ENCODE measurements around the gene SPACA9. TPM values are rescaled to one million over a fixed set of nuclear protein-coding genes. Genes with fewer than 3 reads are reported as not detected.

SPACA9 gene
- total RNA-seq, 3 donors from 2014 or later (not counting 1 experiment from before 2014, with no cell fraction given): 1.1 to 1.6 (median 1.4) TPM

DNA sequence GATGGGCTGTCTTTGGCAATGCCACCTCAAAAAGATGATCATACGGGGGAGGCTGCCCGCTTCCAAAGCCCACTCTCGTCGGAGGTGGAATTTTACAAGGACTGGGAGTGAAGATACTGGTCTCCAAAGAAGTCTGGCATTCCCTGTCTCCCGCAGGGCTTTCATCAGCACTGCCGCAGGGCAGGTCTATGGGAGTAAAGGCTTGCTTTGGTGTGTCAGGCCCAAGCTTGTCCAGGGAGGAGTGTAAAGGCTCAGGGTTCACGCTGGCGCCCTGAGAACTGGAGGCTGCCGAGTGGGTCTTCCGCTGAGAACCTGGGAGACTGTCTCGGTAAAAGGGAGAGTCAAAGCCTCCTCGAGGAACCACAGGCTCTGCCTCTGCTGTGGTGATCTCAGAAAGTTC, 27.0 kb downstream of the SPACA9 start:
- Histone ChIP-seq H3K27ac (ENCODE audit: low read length) (no peak overlapping the region), H3K9me3 (ENCODE audit: control insufficient read depth, insufficient read depth, low read length) (no peaks in the 10 kb centered on the region), H3K4me3 (ENCODE audit: low read length) (no peak overlapping the region), H3K36me3 (ENCODE audit: control insufficient read depth, insufficient read depth, low read length) (peaks cover 35% of the 10 kb centered on the region), H3K27me3 (ENCODE audit: control insufficient read depth, insufficient read depth, low read length) (no peaks in the 10 kb centered on the region), H3K4me1 (ENCODE audit: control insufficient read depth, insufficient read depth, low read length) (peaks cover 23% of the 10 kb centered on the region)
- no peak for DNase-seq
- Mint-ChIP-seq H3K4me3 (no peak overlapping the region), H3K9me3 (no peaks in the 10 kb centered on the region), H3K27me3 (ENCODE audit: low read depth in 2 of 2) (no peaks in the 10 kb centered on the region), H3K36me3 (peaks cover 14% of the 10 kb centered on the region), H3K27ac (no peak overlapping the region), H3K4me1 (peaks cover 10 to 12% of the 10 kb centered on the region in 2 donors)
- intact Hi-C loops (cut with micrococcal nuclease): loop anchor here (10.0 kb wide), 1 partner anchor 231 kb away; the partner anchor contains the start of gene GTF3C4
- no peak for TF ChIP-seq CTCF (IDR thresholded peaks at IDR 0.05)
- no peak for ATAC-seq
- whole genome bisulfite sequencing (ENCODE audit: insufficient coverage): 96% methylated on average over 12 of the region's 12 CpGs

GRCh38 chr9:132908635-132909034, 29.9 kb downstream of the SPACA9 start:
- H3K4me3 Mint-ChIP-seq: peak overlapping the region; percentile 67
- Histone ChIP-seq H3K4me3 (ENCODE audit: low read length) (no peak overlapping the region), H3K4me1 (ENCODE audit: control insufficient read depth, insufficient read depth, low read length) (peaks cover 14% of the 10 kb centered on the region), H3K27me3 (ENCODE audit: control insufficient read depth, insufficient read depth, low read length) (no peaks in the 10 kb centered on the region), H3K27ac (ENCODE audit: low read length) (no peak overlapping the region), H3K9me3 (ENCODE audit: control insufficient read depth, insufficient read depth, low read length) (no peaks in the 10 kb centered on the region), H3K36me3 (ENCODE audit: control insufficient read depth, insufficient read depth, low read length) (peaks cover 39% of the 10 kb centered on the region)
- DNase-seq: peak in 1 of 2 donors; percentile 72
- ATAC-seq: peak; percentile 67 to 93 (median 84)
- H3K27ac Mint-ChIP-seq: peak overlapping the region; percentile 73 to 75
- WGBS (ENCODE audit: insufficient coverage): 54% methylated on average over 3 of the region's 7 CpGs
- no peak for TF ChIP-seq CTCF (IDR thresholded peaks at IDR 0.05)
- H3K27me3 Mint-ChIP-seq (ENCODE audit: low read depth in 2 of 2): no peaks in the 10 kb centered on the region
- peaks cover 29% of the 10 kb centered on the region for H3K36me3 Mint-ChIP-seq
- intact Hi-C loops (cut with micrococcal nuclease): loop anchor here (10.0 kb wide), 1 partner anchor 234 kb away; the partner anchor contains the start of gene GTF3C4
- H3K4me1 Mint-ChIP-seq: peaks cover 7 to 10% of the 10 kb centered on the region in 2 donors
- H3K9me3 Mint-ChIP-seq: no peaks in the 10 kb centered on the region

DNA sequence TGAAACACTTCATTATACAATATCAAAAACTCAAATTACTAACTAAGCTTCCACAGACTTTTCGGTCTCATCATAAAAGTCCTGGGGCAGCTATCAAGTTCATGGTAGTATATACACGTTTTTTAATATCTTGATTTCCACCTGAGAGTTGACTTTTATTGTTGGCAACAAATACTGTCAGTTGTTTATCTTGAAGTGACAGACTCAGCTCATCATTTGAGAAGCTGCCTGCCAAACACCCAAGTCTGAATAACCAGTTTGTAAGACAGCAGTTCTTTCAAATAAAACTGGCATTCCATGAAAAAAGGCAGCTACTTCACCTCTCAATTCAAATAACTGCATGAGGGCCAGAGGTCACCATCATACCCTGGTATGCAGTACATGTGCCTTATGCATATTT, 30.6 kb downstream of the SPACA9 start:
- Histone ChIP-seq H3K4me3 (ENCODE audit: low read length) (no peak overlapping the region), H3K27ac (ENCODE audit: low read length) (no peak overlapping the region), H3K9me3 (ENCODE audit: control insufficient read depth, insufficient read depth, low read length) (no peaks in the 10 kb centered on the region), H3K27me3 (ENCODE audit: control insufficient read depth, insufficient read depth, low read length) (no peaks in the 10 kb centered on the region), H3K36me3 (ENCODE audit: control insufficient read depth, insufficient read depth, low read length) (peaks cover 35% of the 10 kb centered on the region), H3K4me1 (ENCODE audit: control insufficient read depth, insufficient read depth, low read length) (peaks cover 14% of the 10 kb centered on the region)
- intact Hi-C loops (cut with micrococcal nuclease): loop anchor here (10.0 kb wide), 1 partner anchor 235 kb away; the partner anchor contains the start of gene GTF3C4
- ATAC-seq (no peak), DNase-seq (no peak)
- no peaks in the 10 kb centered on the region for H3K27me3 Mint-ChIP-seq (ENCODE audit: low read depth in 2 of 2)
- peak overlapping the region; percentile 73 to 75 for H3K27ac Mint-ChIP-seq
- peaks cover 22% of the 10 kb centered on the region for H3K36me3 Mint-ChIP-seq
- H3K4me1 Mint-ChIP-seq: peaks cover 7 to 10% of the 10 kb centered on the region in 2 donors
- H3K9me3 Mint-ChIP-seq: no peaks in the 10 kb centered on the region
- no peak for TF ChIP-seq CTCF (IDR thresholded peaks at IDR 0.05)
- WGBS (ENCODE audit: insufficient coverage): 87% methylated on average over 2 of the region's 2 CpGs
- no peak overlapping the region for H3K4me3 Mint-ChIP-seq

- peaks cover 20% of the 10 kb centered on the region for H3K36me3 Mint-ChIP-seq
- Histone ChIP-seq H3K9me3 (ENCODE audit: control insufficient read depth, insufficient read depth, low read length) (no peaks in the 10 kb centered on the region), H3K27me3 (ENCODE audit: control insufficient read depth, insufficient read depth, low read length) (no peaks in the 10 kb centered on the region), H3K36me3 (ENCODE audit: control insufficient read depth, insufficient read depth, low read length) (peaks cover 32% of the 10 kb centered on the region), H3K4me3 (ENCODE audit: low read length) (no peak overlapping the region), H3K4me1 (ENCODE audit: control insufficient read depth, insufficient read depth, low read length) (peaks cover 14% of the 10 kb centered on the region), H3K27ac (ENCODE audit: low read length) (no peak overlapping the region)
- TF ChIP-seq CTCF (IDR thresholded peaks at IDR 0.05): no peak
- WGBS (ENCODE audit: insufficient coverage): 92% methylated on average over 5 of the region's 6 CpGs
- intact Hi-C loops (cut with micrococcal nuclease): no loop called here
- peaks cover 7 to 10% of the 10 kb centered on the region in 2 donors for H3K4me1 Mint-ChIP-seq
- DNase-seq: no peak
- H3K4me3 Mint-ChIP-seq: no peak overlapping the region
- H3K9me3 Mint-ChIP-seq: no peaks in the 10 kb centered on the region
- no peak for ATAC-seq
- H3K27me3 Mint-ChIP-seq (ENCODE audit: low read depth in 2 of 2): no peaks in the 10 kb centered on the region
- H3K27ac Mint-ChIP-seq: no peak overlapping the region
Measured at GRCh38 chr9:132910376-132910775, 31.7 kb downstream of the SPACA9 start.
